Femur (tissue), 1 donor: ENCODE measurements around the gene RAB40C.
A peak's percentile ranks its signal among the peaks of the same experiment; 100 is the strongest.
"Not testable (repeated sequence)": the region's sequence is repeated elsewhere in the genome, so short reads cannot be mapped to it uniquely, and the experiment has no call there.

Experiments
- DNase-seq: peaks from one replicate; pipeline ENCODE4 v3.0.0-alpha.2; 2017

The RAB40C gene

GRCh38 chr16:591231-591630 is 1.4 kb downstream of the RAB40C start:
- DNase-seq = no peak

DNA sequence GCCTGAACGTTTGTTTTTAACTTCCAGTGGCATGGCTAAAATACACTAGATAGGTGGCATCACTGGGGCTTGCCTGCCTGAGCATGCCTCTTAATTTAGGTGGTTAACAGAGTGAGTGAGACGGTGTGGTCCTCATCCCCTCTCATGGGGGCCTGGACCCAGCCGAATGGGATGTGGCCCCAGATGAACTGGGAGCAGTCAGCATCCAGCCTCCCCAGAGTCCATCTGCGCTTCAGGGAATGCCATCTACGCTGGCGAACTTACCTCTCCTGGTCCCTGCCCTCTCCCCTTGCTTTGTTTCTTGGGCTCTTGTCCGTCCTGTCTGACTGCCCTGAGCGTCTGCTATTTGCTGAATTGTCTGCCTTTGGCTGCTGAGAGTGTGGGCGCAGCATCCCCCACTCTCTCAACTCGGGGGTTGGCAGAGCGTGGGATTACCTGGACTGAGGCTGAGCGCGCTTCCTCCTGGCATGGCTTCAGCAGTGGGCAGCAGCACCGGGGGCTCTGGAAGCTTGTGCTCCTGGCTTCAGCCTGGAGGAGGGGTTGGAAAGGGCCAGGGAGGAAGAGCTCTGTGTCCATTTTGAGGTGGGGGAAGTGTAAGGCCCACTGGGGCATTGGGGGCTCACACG is 2.1 kb downstream of the RAB40C start:
- no peak for DNase-seq

- DNase-seq = no peak
These were observed 2.8 kb downstream of the RAB40C start for GRCh38 chr16:592518-593306.

- DNase-seq = no peak
These were observed 3.5 kb downstream of the RAB40C start for GRCh38 chr16:593406-593805.

DNA sequence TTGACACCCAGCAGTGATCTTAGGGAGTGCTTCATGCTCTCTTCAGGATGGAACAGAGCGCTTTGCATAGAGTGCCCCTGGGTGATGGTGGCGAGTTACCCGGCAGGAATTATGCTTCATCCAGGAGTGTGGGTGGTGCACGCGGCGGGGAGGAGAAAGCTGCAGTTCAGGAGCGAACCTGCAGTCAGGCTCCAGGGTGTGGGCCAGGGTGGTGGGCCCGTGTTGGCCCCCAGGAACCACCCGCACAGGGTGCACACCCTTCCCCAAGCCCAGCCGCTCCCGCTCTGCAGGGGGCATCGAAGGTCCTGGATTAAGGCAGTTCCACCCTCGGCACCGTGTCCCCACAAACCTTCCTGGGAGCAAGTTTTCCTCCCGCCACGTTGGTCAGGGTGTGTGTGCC is 3.9 kb downstream of the RAB40C start:
- DNase-seq = peak; percentile 16

- DNase-seq = no peak
These were observed 5.2 kb downstream of the RAB40C start for GRCh38 chr16:595094-595528.

DNA sequence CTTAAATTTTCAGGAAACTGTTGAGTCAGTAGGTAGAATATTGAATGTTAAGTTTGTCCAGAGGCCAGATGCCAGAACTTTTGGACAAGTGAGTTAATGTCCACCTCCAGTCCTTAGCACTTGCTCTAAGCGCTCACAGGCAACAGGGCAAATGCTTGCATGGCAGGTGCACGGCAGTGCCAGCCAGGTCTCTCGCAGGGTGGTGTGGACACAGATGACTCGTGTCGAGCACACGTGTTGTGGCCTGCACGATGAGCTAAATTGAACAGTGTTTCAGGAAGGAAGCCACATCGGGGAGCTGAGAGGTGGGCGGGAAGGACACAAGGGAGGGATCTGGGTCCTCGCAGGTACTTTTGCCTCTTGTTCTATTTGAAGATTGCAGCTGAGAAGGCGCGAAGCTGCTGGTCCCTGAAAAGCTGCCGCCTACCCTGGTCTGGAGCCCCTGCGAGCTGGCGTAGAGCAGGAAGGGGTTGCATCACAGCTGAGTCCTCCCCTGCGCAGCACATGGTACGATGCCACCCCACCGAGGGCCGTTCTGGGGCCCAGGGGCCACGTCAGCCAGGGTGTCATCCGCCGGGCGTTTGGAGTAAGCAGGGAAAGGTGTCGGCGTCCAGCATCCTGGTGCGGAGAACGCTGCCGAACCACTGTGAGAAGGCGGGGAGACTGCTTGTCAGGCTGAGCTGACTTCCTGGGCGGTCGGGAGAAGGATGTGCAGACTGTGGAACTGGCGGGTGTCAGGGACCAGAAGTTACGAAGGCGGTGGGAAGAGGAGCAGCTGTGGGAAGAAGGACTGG is 6.3 kb downstream of the RAB40C start:
- DNase-seq = no peak

- DNase-seq = no peak
These were observed 6.8 kb downstream of the RAB40C start for GRCh38 chr16:596736-597060.

DNA sequence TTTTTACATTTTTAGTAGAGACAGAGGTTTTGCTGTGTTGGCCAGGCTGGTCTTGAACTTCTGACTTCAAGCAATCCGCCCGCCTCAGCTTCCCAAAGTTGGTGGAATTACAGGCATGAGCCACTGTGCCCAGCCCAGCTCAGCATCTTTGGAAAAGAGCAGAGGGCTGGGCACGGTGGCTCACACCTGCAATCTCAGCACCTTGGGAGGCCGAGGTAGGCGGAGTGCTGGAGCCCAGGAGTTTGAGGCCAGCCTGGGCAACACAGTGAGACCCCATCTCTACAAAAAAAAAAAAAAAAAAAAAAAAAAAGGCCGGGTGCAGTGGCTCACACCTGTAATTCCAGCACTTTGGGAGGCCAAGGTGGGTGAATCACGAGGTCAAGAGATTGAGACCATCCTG is 7.8 kb downstream of the RAB40C start:
- not testable (repeated sequence) for DNase-seq

DNA sequence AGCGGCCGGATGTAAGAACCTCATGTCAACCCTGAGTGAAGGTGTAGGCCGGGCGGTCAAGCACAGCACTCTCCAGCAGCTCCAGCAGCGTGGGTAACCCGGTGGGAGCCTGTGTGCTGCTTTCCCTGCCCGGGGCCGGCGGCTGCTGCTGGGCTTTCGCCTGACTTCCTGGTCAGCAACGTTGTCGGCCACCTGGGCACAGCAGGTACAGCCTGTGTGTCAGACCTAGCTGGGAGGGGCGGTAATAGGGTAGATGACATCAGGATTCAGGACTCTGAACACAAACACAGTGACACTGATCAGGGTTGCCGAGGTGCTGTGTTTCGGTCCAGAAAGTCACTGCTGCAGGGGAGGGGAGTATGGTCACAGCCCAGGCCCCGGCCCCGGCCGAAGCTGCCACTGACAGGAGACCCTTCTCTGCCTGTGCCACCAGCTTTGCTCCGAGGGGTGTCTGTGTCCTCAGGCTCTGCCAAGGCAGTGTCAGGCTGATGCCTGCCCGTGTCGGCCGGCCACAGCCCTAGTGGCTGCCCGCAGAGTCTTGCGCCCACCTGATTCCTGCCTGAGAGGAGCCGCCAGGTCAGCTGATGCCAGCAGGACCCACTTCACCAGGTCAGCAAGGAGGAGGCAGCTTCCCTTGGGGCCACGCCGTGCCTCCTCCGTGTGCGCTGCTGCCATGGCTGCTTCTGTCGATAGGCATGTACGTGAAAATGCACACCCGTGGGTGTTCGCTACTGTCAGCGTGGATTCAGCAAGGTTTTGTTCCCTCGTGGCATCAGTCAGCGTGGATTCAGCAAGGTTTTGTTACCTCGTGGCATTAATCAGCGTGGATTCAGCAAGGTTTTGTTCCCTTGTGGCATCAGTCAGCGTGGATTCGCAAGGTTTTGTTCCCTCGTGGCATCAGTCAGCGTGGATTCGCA is 9.2 kb downstream of the RAB40C start:
- DNase-seq = no peak

GRCh38 chr16:600781-601180 is 10.9 kb downstream of the RAB40C start:
- DNase-seq = no peak

GRCh38 chr16:603933-604332 is 14.1 kb downstream of the RAB40C start:
- no peak for DNase-seq

DNA sequence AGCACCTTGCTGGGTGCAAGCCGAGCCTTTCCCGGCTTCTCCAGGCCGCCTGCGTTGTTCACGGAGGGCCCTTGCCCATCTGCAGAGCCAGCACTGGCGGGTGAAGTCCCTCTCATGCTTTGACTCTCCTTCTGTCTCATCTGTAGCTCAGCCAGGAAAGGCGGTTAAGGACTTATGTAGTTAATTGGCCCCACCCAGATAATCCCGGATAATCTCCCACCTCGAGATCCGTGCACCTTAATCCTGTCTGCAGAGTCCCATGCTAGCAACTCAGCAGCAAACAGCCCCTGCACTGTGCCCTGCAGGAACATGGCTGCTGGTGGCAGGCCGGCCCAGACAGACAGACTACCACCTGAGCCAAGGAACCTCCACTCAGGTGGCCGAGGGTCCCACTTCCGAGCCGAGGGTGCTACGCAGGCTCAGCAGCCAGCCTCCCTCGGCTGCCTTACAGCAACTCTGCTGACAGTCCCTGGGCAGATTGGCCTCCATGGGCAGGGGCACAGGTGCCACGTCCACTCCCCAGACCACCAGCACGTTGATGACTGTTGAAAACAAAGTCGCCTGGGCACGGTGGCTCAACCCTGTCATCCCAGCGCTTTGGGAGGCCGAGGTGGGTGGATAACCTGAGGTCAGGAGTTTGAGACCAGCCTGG is 16.9 kb downstream of the RAB40C start:
- no peak for DNase-seq

DNA sequence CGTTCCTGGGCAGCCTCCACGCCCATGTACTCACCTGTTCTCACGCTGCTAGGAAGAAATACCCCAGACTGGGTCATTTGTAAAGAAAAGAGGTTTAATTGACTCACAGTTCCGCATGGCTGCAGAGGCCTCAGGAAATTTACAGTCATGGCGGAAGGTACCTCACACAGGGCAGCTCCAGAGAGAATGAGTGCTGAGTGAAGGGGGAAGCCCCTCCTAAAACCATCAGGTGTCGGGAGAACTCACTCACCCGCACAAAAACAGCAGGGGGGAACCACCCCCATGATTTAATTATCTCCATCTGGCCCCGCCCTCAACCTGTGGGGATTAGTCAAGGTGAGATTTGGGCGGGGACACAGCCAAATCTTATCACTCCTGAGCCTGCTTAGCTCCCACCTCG is 18.2 kb downstream of the RAB40C start:
- DNase-seq = no peak

DNA sequence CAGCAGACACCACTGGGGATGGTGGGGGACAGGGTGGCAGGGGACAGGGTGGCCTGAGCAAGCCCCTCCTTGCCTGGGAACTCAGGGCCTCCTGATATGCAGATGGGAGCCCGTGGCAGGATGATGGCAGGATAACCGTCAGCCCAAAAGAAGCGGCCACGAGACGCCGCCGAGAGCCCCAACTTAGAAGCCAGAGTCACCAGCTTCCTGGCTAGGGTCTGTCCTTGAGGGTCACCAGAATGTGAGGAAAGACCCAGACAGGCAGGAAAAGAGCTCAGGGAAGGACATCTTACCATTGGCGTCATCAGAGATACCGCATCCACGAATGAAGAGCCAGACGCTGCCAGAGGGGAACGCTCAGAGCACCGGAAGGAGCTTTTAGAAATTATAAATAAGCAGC is 19.4 kb downstream of the RAB40C start:
- DNase-seq = no peak

DNA sequence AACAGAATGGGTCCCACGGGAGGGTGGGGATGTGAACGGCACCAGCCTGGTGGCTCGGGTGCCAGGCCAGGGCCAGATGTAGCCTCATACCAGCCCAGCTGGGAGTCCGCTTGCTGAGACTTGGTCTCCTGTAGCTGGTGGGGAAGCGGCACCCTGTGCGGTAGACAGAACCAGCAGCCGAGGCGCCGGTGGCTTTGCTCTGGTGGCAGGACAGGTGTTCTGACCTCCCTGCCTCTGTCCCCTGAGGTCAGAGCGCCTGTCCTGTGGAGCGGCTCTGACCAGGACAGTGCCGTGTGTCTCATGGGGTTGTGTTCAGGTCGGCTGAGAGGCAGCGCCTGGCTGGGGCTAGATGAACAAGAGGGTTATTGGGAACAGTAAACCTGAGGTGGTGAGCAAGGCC is 20.1 kb downstream of the RAB40C start:
- no peak for DNase-seq

GRCh38 chr16:610513-611381 is 20.9 kb downstream of the RAB40C start:
- peak; percentile 35 for DNase-seq

- no peak for DNase-seq
These were observed 25.3 kb downstream of the RAB40C start for GRCh38 chr16:615122-615521.

DNA sequence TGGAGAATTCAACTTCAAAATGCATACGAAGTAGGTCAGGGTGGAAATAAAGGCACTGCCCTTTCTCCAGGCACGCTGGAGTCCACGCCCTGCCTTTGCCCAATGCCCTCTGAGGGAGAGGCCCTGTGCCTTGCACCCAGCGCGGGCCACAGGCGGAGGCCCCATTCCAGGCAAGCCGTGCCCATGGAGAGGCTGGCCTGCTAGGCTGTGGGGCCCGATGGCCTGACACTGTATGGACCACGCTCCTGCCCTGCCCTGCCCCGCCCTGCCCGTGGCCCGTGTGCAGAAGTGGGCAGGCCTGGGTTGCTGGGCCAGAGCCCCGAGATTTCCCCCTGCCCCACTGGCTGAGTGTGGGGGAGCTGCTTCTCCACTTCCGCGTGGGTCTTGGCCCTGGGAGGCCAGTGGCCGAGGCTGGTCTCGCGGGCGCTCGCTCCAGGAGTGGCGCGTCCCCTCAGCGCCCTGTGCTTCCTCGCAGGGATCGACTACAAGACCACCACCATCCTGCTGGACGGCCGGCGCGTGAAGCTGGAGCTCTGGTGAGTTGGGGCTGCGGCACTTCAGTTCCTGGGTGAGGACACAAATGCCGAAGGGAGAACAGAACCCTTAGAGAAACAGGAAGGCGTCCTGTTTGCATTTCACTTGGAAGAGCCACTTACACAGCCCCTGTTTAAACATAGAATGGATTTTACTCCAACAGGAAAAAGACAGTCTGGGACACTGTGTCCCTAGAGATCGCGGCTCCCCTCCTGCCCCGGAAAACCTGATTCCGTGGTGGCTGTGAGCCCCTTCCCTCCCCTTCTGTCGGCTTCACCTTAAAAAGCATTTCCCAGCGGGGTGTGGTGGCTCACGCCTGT is 27.1 kb downstream of the RAB40C start:
- DNase-seq = no peak

GRCh38 chr16:617855-618254 is 28.0 kb downstream of the RAB40C start:
- peak; percentile 13 for DNase-seq
